Measurements from ENCODE around the gene STAB2. TPM values are rescaled to one million over a fixed set of nuclear protein-coding genes. Genes with fewer than 3 reads are reported as not detected.
"Not testable (repeated sequence)": the region's sequence is repeated elsewhere in the genome, so short reads cannot be mapped to it uniquely, and the experiment has no call there.

The STAB2 gene
- total RNA-seq, 4 donors from 2014 or later = 0.27 to 6.5 (median 1.2) TPM

DNA sequence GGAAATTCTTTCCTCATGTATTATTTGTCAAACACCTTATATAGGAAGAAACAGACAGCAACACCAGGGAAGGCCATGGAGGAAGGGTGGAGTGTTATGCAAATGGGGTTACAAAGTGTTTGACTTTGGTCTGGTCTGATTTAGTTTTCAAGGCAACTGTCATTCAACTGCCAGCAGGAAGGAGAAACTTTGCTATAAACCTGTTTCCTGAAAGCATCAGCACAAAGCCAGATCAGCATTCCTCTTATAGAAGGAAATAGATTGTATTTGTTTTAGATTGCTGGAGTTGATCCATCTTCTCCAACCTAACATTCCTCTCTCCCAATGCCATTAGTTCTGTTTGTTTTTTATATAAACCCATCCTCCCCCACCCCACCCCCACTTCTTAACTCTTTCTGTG is 65.7 kb downstream of the STAB2 start:
- H3K27me3 ChIP-seq = no peaks in the 10 kb centered on the region
- no peak overlapping the region for H3K4me3 ChIP-seq (replicated peaks in 1 of 3)
- H3K27ac ChIP-seq = no peak overlapping the region
- no peaks in the 10 kb centered on the region for H3K9me3 ChIP-seq
- TF ChIP-seq, protein P1, sequence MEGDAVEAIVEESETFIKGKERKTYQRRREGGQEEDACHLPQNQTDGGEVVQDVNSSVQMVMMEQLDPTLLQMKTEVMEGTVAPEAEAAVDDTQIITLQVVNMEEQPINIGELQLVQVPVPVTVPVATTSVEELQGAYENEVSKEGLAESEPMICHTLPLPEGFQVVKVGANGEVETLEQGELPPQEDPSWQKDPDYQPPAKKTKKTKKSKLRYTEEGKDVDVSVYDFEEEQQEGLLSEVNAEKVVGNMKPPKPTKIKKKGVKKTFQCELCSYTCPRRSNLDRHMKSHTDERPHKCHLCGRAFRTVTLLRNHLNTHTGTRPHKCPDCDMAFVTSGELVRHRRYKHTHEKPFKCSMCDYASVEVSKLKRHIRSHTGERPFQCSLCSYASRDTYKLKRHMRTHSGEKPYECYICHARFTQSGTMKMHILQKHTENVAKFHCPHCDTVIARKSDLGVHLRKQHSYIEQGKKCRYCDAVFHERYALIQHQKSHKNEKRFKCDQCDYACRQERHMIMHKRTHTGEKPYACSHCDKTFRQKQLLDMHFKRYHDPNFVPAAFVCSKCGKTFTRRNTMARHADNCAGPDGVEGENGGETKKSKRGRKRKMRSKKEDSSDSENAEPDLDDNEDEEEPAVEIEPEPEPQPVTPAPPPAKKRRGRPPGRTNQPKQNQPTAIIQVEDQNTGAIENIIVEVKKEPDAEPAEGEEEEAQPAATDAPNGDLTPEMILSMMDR (IDR thresholded peaks at IDR 0.05) = no peak
- no peak for TF ChIP-seq POLR2A (IDR thresholded peaks at IDR 0.05)
- intact Hi-C loops (cut with DNase I) = no loop called here
- H3K4me1 ChIP-seq = peaks cover 0 to under 1% of the 10 kb centered on the region in 2 donors
- no peak for DNase-seq
- no peaks in the 10 kb centered on the region for H3K36me3 ChIP-seq

DNA sequence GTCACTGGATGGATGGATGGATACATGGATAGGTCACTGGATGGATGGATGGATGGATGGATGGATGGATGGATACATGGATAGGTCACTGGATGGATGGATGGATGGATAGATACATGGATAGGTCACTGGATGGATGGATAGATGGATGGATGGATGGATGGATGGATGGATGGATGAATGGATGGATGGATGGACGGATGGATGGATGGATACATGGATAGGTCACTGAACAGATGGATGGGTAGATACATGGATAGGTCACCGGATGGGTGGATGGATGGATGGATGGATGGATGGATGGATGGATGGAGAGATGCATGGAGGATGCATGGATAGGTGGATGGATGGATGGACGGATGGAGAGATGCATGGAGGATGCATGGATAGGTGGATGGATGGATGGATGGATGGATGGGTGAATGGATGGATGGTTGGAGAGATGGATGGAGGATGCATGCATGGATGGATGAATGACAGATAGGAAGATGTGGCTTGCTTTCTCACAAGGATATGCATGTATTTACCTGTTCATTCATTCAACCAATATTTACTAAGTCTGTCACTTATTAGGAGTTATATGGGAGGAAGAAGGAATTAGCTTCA is 66.6 kb downstream of the STAB2 start:
- H3K4me3 ChIP-seq (replicated peaks in 1 of 3); intact Hi-C loops (cut with DNase I); DNase-seq; H3K9me3 ChIP-seq; H3K27ac ChIP-seq; H3K36me3 ChIP-seq; H3K27me3 ChIP-seq; H3K4me1 ChIP-seq: not testable (repeated sequence)
- 82 to 89% methylated on average over 3 of the region's 3 CpGs for WGBS, 2 donors

DNA sequence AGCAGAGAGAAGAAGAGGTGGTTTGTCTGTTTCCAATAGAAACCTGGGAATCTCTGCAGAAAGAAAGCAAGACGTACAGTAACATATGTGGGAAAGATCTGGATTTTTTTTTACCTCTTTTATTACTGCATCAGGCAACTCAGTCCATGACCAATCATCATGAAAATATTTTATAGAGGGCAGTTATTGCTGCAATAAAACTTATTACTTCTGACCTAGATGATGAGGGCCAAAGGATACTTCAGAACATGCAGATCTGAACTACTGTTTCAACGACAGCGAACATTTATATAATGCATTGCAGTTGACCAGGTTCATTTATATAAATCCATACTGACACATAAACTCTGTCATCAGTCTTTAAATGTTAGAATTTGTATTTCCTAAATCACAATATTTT is 67.7 kb downstream of the STAB2 start:
- 91 to 94% methylated on average over 3 of the region's 3 CpGs for WGBS, 2 donors
- intact Hi-C loops (cut with DNase I) = no loop called here
- no peaks in the 10 kb centered on the region for H3K27me3 ChIP-seq
- TF ChIP-seq, protein P1 (IDR thresholded peaks at IDR 0.05) = no peak
- no peak for TF ChIP-seq POLR2A (IDR thresholded peaks at IDR 0.05)
- H3K9me3 ChIP-seq = no peaks in the 10 kb centered on the region
- no peaks in the 10 kb centered on the region for H3K36me3 ChIP-seq
- DNase-seq = no peak
- H3K4me3 ChIP-seq (replicated peaks in 1 of 3) = no peak overlapping the region
- peaks cover 0 to 4% of the 10 kb centered on the region in 2 donors for H3K4me1 ChIP-seq
- no peak overlapping the region for H3K27ac ChIP-seq

DNA sequence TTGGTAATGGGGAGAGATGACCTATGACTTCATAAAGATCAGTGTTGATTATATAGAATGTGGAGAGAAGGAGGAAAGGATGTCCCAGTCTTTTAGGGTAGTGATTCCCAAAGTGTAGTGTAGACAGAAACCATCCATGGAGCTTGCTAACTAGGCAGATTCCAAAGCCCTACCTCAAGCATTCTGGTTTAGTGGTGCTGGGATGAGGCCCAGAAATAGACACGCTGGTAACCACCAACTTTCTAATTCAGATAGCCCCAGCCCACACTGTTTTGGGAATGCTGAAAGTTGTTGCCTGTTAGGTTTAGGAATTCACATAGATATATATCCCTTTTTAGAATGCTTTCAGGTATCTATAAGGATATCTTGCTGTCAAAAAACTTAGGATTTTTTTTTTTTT is 69.2 kb downstream of the STAB2 start:
- DNase-seq = no peak
- no peaks in the 10 kb centered on the region for H3K36me3 ChIP-seq
- no peaks in the 10 kb centered on the region for H3K27me3 ChIP-seq
- no peaks in the 10 kb centered on the region for H3K9me3 ChIP-seq
- WGBS, 2 donors = 91 to 95% methylated on average over 1 of the region's 1 CpG
- no peak overlapping the region for H3K4me3 ChIP-seq (replicated peaks in 1 of 3)
- TF ChIP-seq, protein P1 (IDR thresholded peaks at IDR 0.05) = no peak
- TF ChIP-seq POLR2A (IDR thresholded peaks at IDR 0.05) = no peak
- H3K4me1 ChIP-seq = peaks cover 0 to 4% of the 10 kb centered on the region in 2 donors
- intact Hi-C loops (cut with DNase I) = no loop called here
- no peak overlapping the region for H3K27ac ChIP-seq

DNA sequence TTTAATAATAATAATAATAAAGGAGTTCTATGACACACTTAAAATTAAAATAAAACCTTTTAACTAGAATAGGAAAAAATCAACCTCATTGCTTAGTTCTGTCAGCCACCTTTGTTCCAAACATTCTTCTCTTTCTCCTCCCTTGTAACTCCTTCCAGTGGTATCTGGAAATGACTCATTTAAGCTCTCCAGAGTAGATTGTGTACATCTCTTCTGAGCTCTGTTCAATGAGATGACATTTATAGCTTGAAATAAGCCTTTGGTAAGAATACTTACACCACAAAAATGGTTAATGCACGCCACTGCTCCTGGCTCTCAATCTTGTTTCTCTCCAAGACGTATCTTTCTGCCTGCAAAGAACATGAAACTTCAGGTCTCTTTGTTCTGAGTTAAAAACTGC is 70.3 kb downstream of the STAB2 start:
- 32 to 48% methylated on average over 2 of the region's 2 CpGs for WGBS, 2 donors
- H3K27me3 ChIP-seq = no peaks in the 10 kb centered on the region
- H3K4me3 ChIP-seq (replicated peaks in 1 of 3) = no peak overlapping the region
- H3K9me3 ChIP-seq = no peaks in the 10 kb centered on the region
- DNase-seq = no peak
- no peak for TF ChIP-seq POLR2A (IDR thresholded peaks at IDR 0.05)
- TF ChIP-seq, protein P1 (IDR thresholded peaks at IDR 0.05) = no peak
- intact Hi-C loops (cut with DNase I) = no loop called here
- H3K27ac ChIP-seq = no peak overlapping the region
- H3K36me3 ChIP-seq = no peaks in the 10 kb centered on the region
- H3K4me1 ChIP-seq = peaks cover 0 to 4% of the 10 kb centered on the region in 2 donors

DNA sequence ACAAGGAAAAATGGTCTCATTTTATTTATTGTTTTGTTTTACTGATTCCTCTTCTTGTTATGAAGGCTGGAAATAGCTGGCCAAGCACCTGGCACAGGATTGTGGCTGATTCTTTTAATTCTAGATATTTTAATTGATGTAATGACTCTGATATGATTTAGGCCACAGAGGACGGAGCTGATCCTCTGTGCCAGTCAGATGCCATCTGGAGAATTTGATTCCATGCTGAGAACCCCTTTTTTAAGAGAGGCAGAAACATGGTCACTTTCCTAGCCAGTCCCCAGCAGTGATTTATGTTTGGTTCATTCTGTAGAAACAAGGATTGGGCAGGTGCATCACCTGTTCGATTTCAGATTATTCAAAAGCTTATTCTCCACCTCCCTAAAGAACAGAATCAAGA is 77.6 kb downstream of the STAB2 start:
- WGBS, 2 donors = 90 to 98% methylated on average over 2 of the region's 2 CpGs
- DNase-seq = no peak
- intact Hi-C loops (cut with DNase I) = no loop called here
- Histone ChIP-seq H3K4me1 (no peaks in the 10 kb centered on the region), H3K4me3 (replicated peaks in 1 of 3) (no peak overlapping the region), H3K27ac (no peak overlapping the region), H3K36me3 (no peaks in the 10 kb centered on the region), H3K27me3 (no peaks in the 10 kb centered on the region), H3K9me3 (no peaks in the 10 kb centered on the region)
- TF ChIP-seq POLR2A (IDR thresholded peaks at IDR 0.05) = no peak
- TF ChIP-seq, protein P1 (IDR thresholded peaks at IDR 0.05) = no peak

All from thyroid gland (tissue), 4 donors.